H9 (cell line): ENCODE measurements around the gene CPSF6. TPM values are rescaled to one million over a fixed set of nuclear protein-coding genes. Genes with fewer than 3 reads are reported as not detected.
"Not testable (repeated sequence)": the region's sequence is repeated elsewhere in the genome, so short reads cannot be mapped to it uniquely, and the experiment has no call there.

Experiments
- DNase-seq: peaks from one replicate; pipeline ENCODE4 v3.0.0-alpha.2; 2017
- H2AFZ ChIP-seq: one replicate; pipeline ENCODE4 v1.6.1; 2013; ENCODE audit warnings: mild to moderate bottlenecking, low read length, control low read depth, moderate library complexity
- H2AK5ac ChIP-seq: 2 replicates; pipeline ENCODE4 v1.6.1; 2013; ENCODE audit warnings: low read length, control low read depth, mixed read lengths; ENCODE audit not compliant: insufficient read length
- H2BK120ac ChIP-seq: one replicate; pipeline ENCODE4 v1.6.1; 2013; ENCODE audit warnings: low read depth, mild to moderate bottlenecking, low read length, control low read depth, inconsistent platforms; ENCODE audit not compliant: poor library complexity, severe bottlenecking
- H2BK12ac ChIP-seq: 2 replicates; pipeline ENCODE4 v1.6.1; 2013; ENCODE audit warnings: low read length, control low read depth, mixed read lengths, low read depth; ENCODE audit not compliant: insufficient read length
- H2BK15ac ChIP-seq: 2 replicates; pipeline ENCODE4 v1.6.1; 2013; ENCODE audit warnings: low read depth, low read length, control low read depth
- H2BK20ac ChIP-seq: one replicate; pipeline ENCODE4 v1.6.1; 2013; ENCODE audit warnings: low read depth, mild to moderate bottlenecking, low read length, control low read depth, inconsistent platforms; ENCODE audit not compliant: poor library complexity, severe bottlenecking
- H2BK5ac ChIP-seq: 2 replicates; pipeline ENCODE4 v1.6.1; 2013; ENCODE audit warnings: low read length, control low read depth, mixed read lengths; ENCODE audit not compliant: insufficient read length
- H3K14ac ChIP-seq: 2 replicates; pipeline ENCODE4 v1.6.1; 2013; ENCODE audit warnings: low read length, control low read depth; ENCODE audit not compliant: insufficient read depth
- H3K18ac ChIP-seq: 2 replicates; pipeline ENCODE4 v1.6.1; 2013; ENCODE audit warnings: low read depth, mild to moderate bottlenecking, mixed read lengths, low read length, control low read depth; ENCODE audit not compliant: insufficient read length
- H3K23ac ChIP-seq: 2 replicates; pipeline ENCODE4 v1.6.1; 2013; ENCODE audit warnings: low read length, control low read depth, mixed read lengths, low read depth; ENCODE audit not compliant: insufficient read length
- H3K23me2 ChIP-seq: 2 replicates; pipeline ENCODE4 v1.6.1; 2013; ENCODE audit warnings: low read depth, mild to moderate bottlenecking, mixed read lengths, low read length, control low read depth; ENCODE audit not compliant: insufficient read length, poor library complexity, severe bottlenecking
- H3K27ac ChIP-seq: 2 replicates; pipeline ENCODE4 v1.5.1; 2013; ENCODE audit warnings: low read length, control low read depth, mixed read lengths, low read depth; ENCODE audit not compliant: insufficient read length
- H3K27me3 ChIP-seq: 2 replicates; pipeline ENCODE4 v1.6.1; 2013; ENCODE audit warnings: low read length, control low read depth, inconsistent platforms; ENCODE audit not compliant: insufficient read depth
- H3K4ac ChIP-seq: 2 replicates; pipeline ENCODE4 v1.6.1; 2013; ENCODE audit warnings: low read depth, mild to moderate bottlenecking, control low read depth, inconsistent platforms, low read length, moderate library complexity
- H3K4me1 ChIP-seq: 2 replicates; pipeline ENCODE4 v1.6.1; 2013; ENCODE audit warnings: low read length, control low read depth, inconsistent platforms; ENCODE audit not compliant: insufficient read depth
- H3K4me2 ChIP-seq: 2 replicates; pipeline ENCODE4 v1.6.1; 2013; ENCODE audit warnings: low read length, control low read depth, mixed read lengths; ENCODE audit not compliant: insufficient read length, insufficient read depth
- H3K56ac ChIP-seq: 2 replicates; pipeline ENCODE4 v1.6.1; 2013; ENCODE audit warnings: low read depth, mild to moderate bottlenecking, mixed read lengths, low read length, control low read depth; ENCODE audit not compliant: insufficient read length
- H3K79me1 ChIP-seq: 2 replicates; pipeline ENCODE4 v1.6.1; 2013; ENCODE audit warnings: low read depth, mild to moderate bottlenecking, moderate library complexity, low read length, control low read depth, inconsistent platforms; ENCODE audit not compliant: insufficient read depth, poor library complexity, severe bottlenecking
- H3K79me2 ChIP-seq: 2 replicates; pipeline ENCODE4 v1.6.1; 2013; ENCODE audit warnings: low read length, control low read depth, inconsistent platforms; ENCODE audit not compliant: insufficient read depth
- H3K9ac ChIP-seq: 2 replicates; pipeline ENCODE4 v1.6.1; 2013; ENCODE audit warnings: low read length, control low read depth, mixed read lengths; ENCODE audit not compliant: insufficient read length; ENCODE audit errors: extremely low read depth
- H3K9me3 ChIP-seq: one replicate; pipeline ENCODE4 v1.6.1; 2013; ENCODE audit warnings: low read depth, low read length, inconsistent platforms; ENCODE audit not compliant: control insufficient read depth
- H3T11ph ChIP-seq: one replicate; pipeline ENCODE4 v1.6.1; 2013; ENCODE audit warnings: mild to moderate bottlenecking, low read length, control low read depth, inconsistent platforms
- H4K20me1 ChIP-seq: one replicate; pipeline ENCODE4 v1.6.1; 2013; ENCODE audit not compliant: control insufficient read depth, insufficient read length, insufficient read depth
- H4K5ac ChIP-seq: 2 replicates; pipeline ENCODE4 v1.6.1; 2013; ENCODE audit warnings: low read depth, mild to moderate bottlenecking, mixed read lengths, low read length, control low read depth; ENCODE audit not compliant: insufficient read length
- H4K8ac ChIP-seq: replicated peaks from 2 replicates; pipeline ENCODE4 v1.6.1; 2013; ENCODE audit warnings: low read length, control low read depth, mixed read lengths, low read depth; ENCODE audit not compliant: insufficient read length
- H4K91ac ChIP-seq: 2 replicates; pipeline ENCODE4 v1.6.1; 2013; ENCODE audit warnings: low read depth, mild to moderate bottlenecking, moderate library complexity, mixed read lengths, low read length, control low read depth; ENCODE audit not compliant: insufficient read length
- H3K27ac Mint-ChIP-seq, 3 experiments: 2 replicates in 2 of 3; 3 replicates in 1 of 3; pipeline ENCODE4 v1.8.0; 2020 to 2021; ENCODE audit warnings: mixed read lengths in 3 of 3, mild to moderate bottlenecking in 1 of 3, moderate library complexity in 1 of 3
- H3K27me3 Mint-ChIP-seq: 2 replicates; pipeline ENCODE4 v1.8.0; 2021; ENCODE audit warnings: low read depth, mild to moderate bottlenecking, moderate library complexity, mixed read lengths
- H3K36me3 Mint-ChIP-seq, 3 experiments: 2 replicates in 2 of 3; 3 replicates in 1 of 3; pipeline ENCODE4 v1.8.0; 2020 to 2021; ENCODE audit warnings: low read depth in 3 of 3, mixed read lengths in 3 of 3; ENCODE audit not compliant: insufficient read depth in 1 of 3
- H3K4me1 Mint-ChIP-seq, 2 experiments: 2 replicates each; pipeline ENCODE4 v1.8.0; 2020; ENCODE audit warnings: mixed read lengths in 2 of 2
- H3K4me3 Mint-ChIP-seq, 2 experiments: 2 replicates in 1 of 2; 3 replicates in 1 of 2; pipeline ENCODE4 v1.8.0; 2020 to 2021; ENCODE audit warnings: mild to moderate bottlenecking in 2 of 2, mixed read lengths in 2 of 2, moderate library complexity in 1 of 2
- H3K9me3 Mint-ChIP-seq, 2 experiments: 2 replicates in 1 of 2; 3 replicates in 1 of 2; pipeline ENCODE4 v1.8.0; 2020; ENCODE audit warnings: mild to moderate bottlenecking in 2 of 2, mixed read lengths in 2 of 2, moderate library complexity in 1 of 2
- WGBS: extraction: QIAGEN DNeasy Blood & Tissue Kit; methylation state at CpG from one replicate; pipeline ENCODE4 v1.1.7; 2013; ENCODE audit warnings: missing lambda C conversion rate, low lambda C conversion rate, mixed read lengths; ENCODE audit not compliant: insufficient read length; ENCODE audit errors: extremely low coverage; 5-methylcytosine and 5-hydroxymethylcytosine counted together
- total RNA-seq: library from RNA; stranded (reverse); gene quantifications from 2 replicates; pipeline ENCODE4 v1.2.1, GENCODE V29; 2021
- TF ChIP-seq, protein P1 (sequence below): fragments of 200-600 bp; sonication (generic); conservative IDR thresholded peaks from 3 replicates; pipeline ENCODE4 v1.8.0; 2021; ENCODE audit warnings: antibody characterized with exemption, mild to moderate bottlenecking

Gene CPSF6
- total RNA-seq, 1 experiment from 2014 or later, result 183 TPM

GRCh38 chr12:69196302-69197288 lies 42.8 kb upstream of the CPSF6 start:
- Histone ChIP-seq H3K79me2 (no peaks in the 10 kb centered on the region), H2BK5ac (no peak overlapping the region), H3K18ac (no peak overlapping the region), H3K4me2 (no peak overlapping the region), H2BK15ac (no peak overlapping the region), H3K56ac (no peak overlapping the region), H3T11ph (no peak overlapping the region), H2AFZ (no peak overlapping the region), H4K5ac (no peak overlapping the region), H3K9ac (no peak overlapping the region), H4K20me1 (no peaks in the 10 kb centered on the region), H3K79me1 (no peaks in the 10 kb centered on the region), H2BK120ac (no peak overlapping the region), H3K9me3 (peaks cover 31% of the 10 kb centered on the region), H3K4ac (no peak overlapping the region), H3K23me2 (no peaks in the 10 kb centered on the region), H3K27ac (no peak overlapping the region), H3K27me3 (no peaks in the 10 kb centered on the region), H2BK20ac (no peak overlapping the region), H3K4me1 (no peaks in the 10 kb centered on the region), H2BK12ac (no peak overlapping the region), H4K8ac (no peak overlapping the region), H2AK5ac (no peak overlapping the region), H3K14ac (no peak overlapping the region), H3K23ac (no peak overlapping the region), H4K91ac (no peak overlapping the region)
- Mint-ChIP-seq H3K27ac (no peak overlapping the region), H3K4me1 (no peaks in the 10 kb centered on the region), H3K27me3 (peaks cover 6% of the 10 kb centered on the region), H3K4me3 (no peak overlapping the region), H3K36me3 (peaks cover 3 to 40% (median 26%) of the 10 kb centered on the region in 3 experiments; a peak in 6 of 7 replicates), H3K9me3 (peaks cover 58 to 67% of the 10 kb centered on the region in 2 experiments)
- no CpG with 5 or more reads among the region's 4 CpGs for WGBS
- TF ChIP-seq, protein P1, sequence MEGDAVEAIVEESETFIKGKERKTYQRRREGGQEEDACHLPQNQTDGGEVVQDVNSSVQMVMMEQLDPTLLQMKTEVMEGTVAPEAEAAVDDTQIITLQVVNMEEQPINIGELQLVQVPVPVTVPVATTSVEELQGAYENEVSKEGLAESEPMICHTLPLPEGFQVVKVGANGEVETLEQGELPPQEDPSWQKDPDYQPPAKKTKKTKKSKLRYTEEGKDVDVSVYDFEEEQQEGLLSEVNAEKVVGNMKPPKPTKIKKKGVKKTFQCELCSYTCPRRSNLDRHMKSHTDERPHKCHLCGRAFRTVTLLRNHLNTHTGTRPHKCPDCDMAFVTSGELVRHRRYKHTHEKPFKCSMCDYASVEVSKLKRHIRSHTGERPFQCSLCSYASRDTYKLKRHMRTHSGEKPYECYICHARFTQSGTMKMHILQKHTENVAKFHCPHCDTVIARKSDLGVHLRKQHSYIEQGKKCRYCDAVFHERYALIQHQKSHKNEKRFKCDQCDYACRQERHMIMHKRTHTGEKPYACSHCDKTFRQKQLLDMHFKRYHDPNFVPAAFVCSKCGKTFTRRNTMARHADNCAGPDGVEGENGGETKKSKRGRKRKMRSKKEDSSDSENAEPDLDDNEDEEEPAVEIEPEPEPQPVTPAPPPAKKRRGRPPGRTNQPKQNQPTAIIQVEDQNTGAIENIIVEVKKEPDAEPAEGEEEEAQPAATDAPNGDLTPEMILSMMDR, result peak; percentile 56
- DNase-seq, result no peak

DNA sequence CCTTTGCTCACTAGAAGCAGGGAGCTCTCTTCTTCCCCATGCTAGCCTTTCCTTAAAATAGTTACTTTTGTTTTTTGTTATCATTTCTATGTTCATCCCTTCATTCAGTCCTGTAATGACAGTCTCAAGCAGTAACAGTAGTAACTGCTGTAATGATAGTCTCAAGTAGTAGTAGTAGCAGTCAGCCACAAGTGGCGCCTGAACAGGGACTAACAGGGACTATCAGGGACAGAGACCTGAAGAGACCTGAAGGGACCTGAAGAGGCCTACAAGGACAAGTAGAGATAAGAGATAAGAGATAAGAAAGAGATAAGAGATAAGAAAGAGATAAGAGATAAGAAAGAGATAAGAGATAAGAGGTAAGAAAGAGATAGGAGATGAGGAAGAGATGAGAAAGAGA lies 39.4 kb upstream of the CPSF6 start:
- not testable (repeated sequence) for H3K27me3 Mint-ChIP-seq, H3K23ac ChIP-seq, H2BK20ac ChIP-seq, H3K4me2 ChIP-seq, H3K23me2 ChIP-seq, H3K27ac ChIP-seq, H3K27me3 ChIP-seq, H3K79me1 ChIP-seq, H2BK12ac ChIP-seq, H3K4me1 Mint-ChIP-seq, H3K9ac ChIP-seq, H3K79me2 ChIP-seq, H2AFZ ChIP-seq, H2BK120ac ChIP-seq, DNase-seq, H4K5ac ChIP-seq, H3T11ph ChIP-seq, H2BK15ac ChIP-seq, H3K4ac ChIP-seq, H3K56ac ChIP-seq, H4K8ac ChIP-seq, H3K18ac ChIP-seq, H4K91ac ChIP-seq, H3K4me1 ChIP-seq, H3K4me3 Mint-ChIP-seq, H2BK5ac ChIP-seq, H3K14ac ChIP-seq, H3K27ac Mint-ChIP-seq, H2AK5ac ChIP-seq, H4K20me1 ChIP-seq
- Mint-ChIP-seq H3K36me3 (peaks cover 3 to 30% (median 19%) of the 10 kb centered on the region in 3 experiments; a peak in 6 of 7 replicates), H3K9me3 (peaks cover 48 to 61% of the 10 kb centered on the region in 2 experiments)
- no CpG with 5 or more reads among the region's 1 CpG for WGBS
- peaks cover 25% of the 10 kb centered on the region for H3K9me3 ChIP-seq
